ENCODE data around the gene TSPAN14. TPM values are rescaled to one million over a fixed set of nuclear protein-coding genes. Genes with fewer than 3 reads are reported as not detected.

The TSPAN14 gene
- total and polyA plus RNA-seq, 2 donors (not counting 1 experiment from before 2014, with no cell fraction given): 12.1 to 50.0 TPM

DNA sequence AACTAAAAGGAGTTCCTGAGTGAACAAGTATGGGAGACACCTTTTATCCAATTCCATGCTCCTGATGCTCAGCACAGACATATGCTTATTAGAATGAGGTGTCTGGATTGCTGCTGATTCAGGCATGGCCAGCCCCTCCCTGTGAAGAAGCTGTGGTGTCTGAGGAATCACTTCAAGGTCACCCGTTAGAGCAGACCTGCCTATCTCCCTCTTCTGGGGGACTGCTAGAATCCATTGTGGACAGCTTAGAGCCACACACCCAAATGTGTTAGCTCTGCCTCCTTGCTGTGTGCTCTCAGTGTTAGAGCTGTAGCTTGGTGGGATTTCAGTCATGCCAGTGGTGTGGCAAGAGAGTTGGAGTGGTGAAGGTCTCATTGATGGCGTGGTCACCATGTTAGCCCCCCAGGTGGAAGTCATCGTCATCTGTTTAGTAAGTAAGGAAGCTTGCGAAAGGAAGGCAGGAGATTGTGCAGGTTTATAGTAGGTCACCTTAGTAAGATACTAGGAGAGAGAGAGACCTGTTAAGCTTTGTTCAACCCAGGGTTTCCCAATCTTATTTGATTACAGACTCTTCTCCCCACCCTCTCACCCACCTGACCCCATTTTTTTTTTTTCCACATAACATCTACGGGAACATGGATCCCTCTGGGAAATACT, 32.9 kb upstream of the TSPAN14 start:
- Histone ChIP-seq H3K4me1 (ENCODE audit: control insufficient read depth, extremely low read depth, insufficient read depth, low read length) (no peaks in the 10 kb centered on the region), H3K36me3 (ENCODE audit: control insufficient read depth, insufficient read depth, low read length) (no peaks in the 10 kb centered on the region), H3K4me2 (ENCODE audit: extremely low read depth, insufficient read depth, low read length) (no peak overlapping the region), H4K20me1 (ENCODE audit: control insufficient read depth, extremely low read depth, insufficient read depth, low read length) (no peaks in the 10 kb centered on the region), H3K4me3 (replicated peaks in 1 of 4; ENCODE audit: control extremely low read depth in 1 of 4, insufficient read depth in 1 of 4, low read depth in 3 of 4, low read length in 4 of 4) (no peak overlapping the region), H3K27ac (ENCODE audit: insufficient read depth, low read length) (no peak overlapping the region), H3K9me3 (ENCODE audit: control insufficient read depth, insufficient read depth, low read depth, low read length) (no peaks in the 10 kb centered on the region), H3K27me3 (ENCODE audit: control insufficient read depth, insufficient read depth, low read length) (no peaks in the 10 kb centered on the region), H2AFZ (ENCODE audit: low read length) (no peak overlapping the region), H3K79me2 (ENCODE audit: control insufficient read depth, insufficient read depth, low read length) (no peaks in the 10 kb centered on the region), H3K9ac (ENCODE audit: insufficient read depth, low read length) (no peak overlapping the region)
- no peak for DNase-seq (ENCODE audit: low read depth in 2 of 2)
- TF ChIP-seq, protein P1, sequence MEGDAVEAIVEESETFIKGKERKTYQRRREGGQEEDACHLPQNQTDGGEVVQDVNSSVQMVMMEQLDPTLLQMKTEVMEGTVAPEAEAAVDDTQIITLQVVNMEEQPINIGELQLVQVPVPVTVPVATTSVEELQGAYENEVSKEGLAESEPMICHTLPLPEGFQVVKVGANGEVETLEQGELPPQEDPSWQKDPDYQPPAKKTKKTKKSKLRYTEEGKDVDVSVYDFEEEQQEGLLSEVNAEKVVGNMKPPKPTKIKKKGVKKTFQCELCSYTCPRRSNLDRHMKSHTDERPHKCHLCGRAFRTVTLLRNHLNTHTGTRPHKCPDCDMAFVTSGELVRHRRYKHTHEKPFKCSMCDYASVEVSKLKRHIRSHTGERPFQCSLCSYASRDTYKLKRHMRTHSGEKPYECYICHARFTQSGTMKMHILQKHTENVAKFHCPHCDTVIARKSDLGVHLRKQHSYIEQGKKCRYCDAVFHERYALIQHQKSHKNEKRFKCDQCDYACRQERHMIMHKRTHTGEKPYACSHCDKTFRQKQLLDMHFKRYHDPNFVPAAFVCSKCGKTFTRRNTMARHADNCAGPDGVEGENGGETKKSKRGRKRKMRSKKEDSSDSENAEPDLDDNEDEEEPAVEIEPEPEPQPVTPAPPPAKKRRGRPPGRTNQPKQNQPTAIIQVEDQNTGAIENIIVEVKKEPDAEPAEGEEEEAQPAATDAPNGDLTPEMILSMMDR (conservative IDR thresholded peaks at IDR 0.05 in 1 of 2, IDR thresholded peaks at IDR 0.05 in 1 of 2; ENCODE audit: low read depth in 1 of 2, low read length in 2 of 2): no peak
- no peak for TF ChIP-seq EZH2 (IDR thresholded peaks at IDR 0.05; ENCODE audit: low read length, missing control alignments)

DNA sequence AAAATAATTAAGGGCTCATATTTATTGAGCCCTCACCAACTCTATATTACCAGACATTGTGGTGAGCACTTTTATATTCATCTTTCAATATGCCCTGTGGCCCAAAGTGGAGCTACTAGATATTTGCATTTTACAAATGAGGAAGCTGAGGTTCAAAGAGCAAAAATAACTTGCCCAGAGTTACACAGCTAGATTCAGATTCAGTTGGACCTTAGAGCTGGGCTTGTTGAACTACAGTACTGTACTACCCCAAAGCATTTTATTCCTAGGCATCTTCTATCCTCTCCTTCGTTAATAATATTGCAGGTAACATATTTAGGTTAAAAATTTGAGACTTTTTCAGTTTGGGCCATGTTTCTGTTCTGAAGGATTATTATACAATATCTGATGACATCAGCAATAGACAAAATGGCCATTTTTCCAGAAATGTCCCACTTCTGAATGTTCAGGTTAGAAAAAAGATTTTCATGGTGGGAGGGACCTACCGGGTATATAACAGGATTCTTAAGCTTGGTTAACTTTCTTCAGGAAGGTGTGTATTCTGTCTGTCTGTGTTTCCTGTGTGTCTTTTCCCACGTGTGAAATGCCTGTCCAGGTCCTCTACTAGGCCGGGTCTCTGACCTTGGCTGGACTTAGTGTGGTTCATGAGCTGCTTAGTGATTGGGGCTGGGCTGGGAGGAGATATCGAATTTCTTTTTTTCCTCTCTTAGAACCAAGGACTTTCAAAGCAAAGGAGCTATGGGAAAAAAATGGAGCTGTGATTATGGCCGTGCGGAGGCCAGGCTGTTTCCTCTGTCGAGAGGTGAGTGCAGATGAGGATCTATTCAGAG, 32.2 kb upstream of the TSPAN14 start:
- DNase-seq (ENCODE audit: low read depth in 2 of 2): no peak
- H3K4me2 ChIP-seq (ENCODE audit: extremely low read depth, insufficient read depth, low read length): no peak overlapping the region
- TF ChIP-seq, protein P1 (conservative IDR thresholded peaks at IDR 0.05 in 1 of 2, IDR thresholded peaks at IDR 0.05 in 1 of 2; ENCODE audit: low read depth in 1 of 2, low read length in 2 of 2): no peak
- no peak for TF ChIP-seq EZH2 (IDR thresholded peaks at IDR 0.05; ENCODE audit: low read length, missing control alignments)
- no peaks in the 10 kb centered on the region for H3K9me3 ChIP-seq (ENCODE audit: control insufficient read depth, insufficient read depth, low read depth, low read length)
- H3K9ac ChIP-seq (ENCODE audit: insufficient read depth, low read length): no peak overlapping the region
- H4K20me1 ChIP-seq (ENCODE audit: control insufficient read depth, extremely low read depth, insufficient read depth, low read length): no peaks in the 10 kb centered on the region
- no peaks in the 10 kb centered on the region for H3K27me3 ChIP-seq (ENCODE audit: control insufficient read depth, insufficient read depth, low read length)
- H3K79me2 ChIP-seq (ENCODE audit: control insufficient read depth, insufficient read depth, low read length): no peaks in the 10 kb centered on the region
- H2AFZ ChIP-seq (ENCODE audit: low read length): no peak overlapping the region
- H3K36me3 ChIP-seq (ENCODE audit: control insufficient read depth, insufficient read depth, low read length): no peaks in the 10 kb centered on the region
- H3K4me3 ChIP-seq (replicated peaks in 1 of 4; ENCODE audit: control extremely low read depth in 1 of 4, insufficient read depth in 1 of 4, low read depth in 3 of 4, low read length in 4 of 4): no peak overlapping the region
- no peak overlapping the region for H3K27ac ChIP-seq (ENCODE audit: insufficient read depth, low read length)
- H3K4me1 ChIP-seq (ENCODE audit: control insufficient read depth, extremely low read depth, insufficient read depth, low read length): no peaks in the 10 kb centered on the region

DNA sequence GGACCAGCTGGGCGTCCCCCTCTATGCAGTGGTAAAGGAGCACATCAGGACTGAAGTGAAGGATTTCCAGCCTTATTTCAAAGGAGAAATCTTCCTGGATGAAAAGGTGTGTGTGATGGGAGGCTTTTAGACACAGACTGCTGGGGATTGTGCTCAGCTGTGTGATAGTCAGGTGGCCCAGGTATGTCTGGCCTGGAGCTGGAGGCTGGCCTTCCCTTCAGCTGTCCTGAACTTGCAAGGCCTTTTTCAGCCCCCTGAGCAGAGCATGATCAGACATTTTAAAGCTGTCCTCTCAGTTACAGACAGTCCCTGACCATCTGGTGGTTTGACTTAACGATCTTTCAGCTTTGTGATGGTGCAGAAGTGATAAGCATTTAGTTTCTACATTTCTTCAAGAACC, 28.2 kb upstream of the TSPAN14 start:
- H3K36me3 ChIP-seq (ENCODE audit: control insufficient read depth, insufficient read depth, low read length): no peaks in the 10 kb centered on the region
- H3K4me2 ChIP-seq (ENCODE audit: extremely low read depth, insufficient read depth, low read length): no peak overlapping the region
- no peaks in the 10 kb centered on the region for H4K20me1 ChIP-seq (ENCODE audit: control insufficient read depth, extremely low read depth, insufficient read depth, low read length)
- H3K4me1 ChIP-seq (ENCODE audit: control insufficient read depth, extremely low read depth, insufficient read depth, low read length): no peaks in the 10 kb centered on the region
- no peaks in the 10 kb centered on the region for H3K9me3 ChIP-seq (ENCODE audit: control insufficient read depth, insufficient read depth, low read depth, low read length)
- no peaks in the 10 kb centered on the region for H3K79me2 ChIP-seq (ENCODE audit: control insufficient read depth, insufficient read depth, low read length)
- no peak for DNase-seq (ENCODE audit: low read depth in 2 of 2)
- H3K27ac ChIP-seq (ENCODE audit: insufficient read depth, low read length): no peak overlapping the region
- H2AFZ ChIP-seq (ENCODE audit: low read length): no peak overlapping the region
- TF ChIP-seq, protein P1 (conservative IDR thresholded peaks at IDR 0.05 in 1 of 2, IDR thresholded peaks at IDR 0.05 in 1 of 2; ENCODE audit: low read depth in 1 of 2, low read length in 2 of 2): no peak
- no peak for TF ChIP-seq EZH2 (IDR thresholded peaks at IDR 0.05; ENCODE audit: low read length, missing control alignments)
- no peak overlapping the region for H3K9ac ChIP-seq (ENCODE audit: insufficient read depth, low read length)
- H3K27me3 ChIP-seq (ENCODE audit: control insufficient read depth, insufficient read depth, low read length): no peaks in the 10 kb centered on the region
- H3K4me3 ChIP-seq (replicated peaks in 1 of 4; ENCODE audit: control extremely low read depth in 1 of 4, insufficient read depth in 1 of 4, low read depth in 3 of 4, low read length in 4 of 4): no peak overlapping the region
